HepG2 (cell line): ENCODE measurements around the gene CD46.

Experiments used
- NFIC ChIP-seq: IDR thresholded peaks from 2 replicates; pipeline ENCODE4 v1.6.1; 2012; ENCODE audit warnings: mild to moderate bottlenecking, low read length, inconsistent platforms
- ZNF12 ChIP-seq: sonication (generic); formaldehyde crosslinking; IDR thresholded peaks from 2 replicates; pipeline ENCODE4 v1.5.0; 2020; ENCODE audit warnings: missing genetic modification reagents

GRCh38 chr1:207835958-207836357 is 84.1 kb downstream of the CD46 start:
- TF ChIP-seq NFIC (no peak), ZNF12 (CRISPR knock-in tag) (no peak)
